NK-92 (cell line): ENCODE results near the gene C19orf12.
"Not testable (repeated sequence)": the region's sequence is repeated elsewhere in the genome, so short reads cannot be mapped to it uniquely, and the experiment has no call there.

ENCODE experiments used
- DNase-seq: peaks from one replicate; lab custom pipeline; 2025; ENCODE audit not compliant: unreplicated experiment; lab: John Stamatoyannopoulos, UW

C19orf12 gene

GRCh38 chr19:29677001-29677817, 37.9 kb downstream of the C19orf12 start:
- no peak for DNase-seq

- DNase-seq: no peak
Observed at GRCh38 chr19:29676586-29676985, 38.5 kb downstream of the C19orf12 start.

- DNase-seq: no peak
Observed at GRCh38 chr19:29675650-29676186, 39.3 kb downstream of the C19orf12 start.

GRCh38 chr19:29675120-29675649, 39.9 kb downstream of the C19orf12 start:
- no peak for DNase-seq

- no peak for DNase-seq
Observed at GRCh38 chr19:29674374-29675119, 40.5 kb downstream of the C19orf12 start.

GRCh38 chr19:29673451-29674371, 41.4 kb downstream of the C19orf12 start:
- no peak for DNase-seq

GRCh38 chr19:29672933-29673336, 42.1 kb downstream of the C19orf12 start:
- no peak for DNase-seq

GRCh38 chr19:29672319-29672932, 42.6 kb downstream of the C19orf12 start:
- no peak for DNase-seq

GRCh38 chr19:29671393-29672160, 43.5 kb downstream of the C19orf12 start:
- no peak for DNase-seq

GRCh38 chr19:29671026-29671392, 44.1 kb downstream of the C19orf12 start:
- DNase-seq: not testable (repeated sequence)

GRCh38 chr19:29670255-29670654, 44.8 kb downstream of the C19orf12 start:
- no peak for DNase-seq

- DNase-seq: no peak
Observed at GRCh38 chr19:29668746-29669609, 46.1 kb downstream of the C19orf12 start.

- DNase-seq: no peak
Observed at GRCh38 chr19:29667901-29668341, 47.1 kb downstream of the C19orf12 start.

GRCh38 chr19:29667387-29667783, 47.7 kb downstream of the C19orf12 start:
- DNase-seq: no peak

- no peak for DNase-seq
Observed at GRCh38 chr19:29666578-29667386, 48.3 kb downstream of the C19orf12 start.

- no peak for DNase-seq
Observed at GRCh38 chr19:29665826-29666577, 49.1 kb downstream of the C19orf12 start.

GRCh38 chr19:29665215-29665825, 49.7 kb downstream of the C19orf12 start, which contains the start of gene PLEKHF1:
TSS of gene PLEKHF1 (plus strand) at chr19:29665461. CDS start at chr19:29673840, 8,379 bp downstream.
- DNase-seq: no peak
